ENCODE measurements around the gene EEF2K. TPM values are rescaled to one million over a fixed set of nuclear protein-coding genes. Genes with fewer than 3 reads are reported as not detected.

The EEF2K gene
- total and polyA plus RNA-seq, 2 of the 13 experiments (the other 11 are each of a cell fraction or from before 2014, with no cell fraction given) = 22.0 to 23.8 TPM

DNA sequence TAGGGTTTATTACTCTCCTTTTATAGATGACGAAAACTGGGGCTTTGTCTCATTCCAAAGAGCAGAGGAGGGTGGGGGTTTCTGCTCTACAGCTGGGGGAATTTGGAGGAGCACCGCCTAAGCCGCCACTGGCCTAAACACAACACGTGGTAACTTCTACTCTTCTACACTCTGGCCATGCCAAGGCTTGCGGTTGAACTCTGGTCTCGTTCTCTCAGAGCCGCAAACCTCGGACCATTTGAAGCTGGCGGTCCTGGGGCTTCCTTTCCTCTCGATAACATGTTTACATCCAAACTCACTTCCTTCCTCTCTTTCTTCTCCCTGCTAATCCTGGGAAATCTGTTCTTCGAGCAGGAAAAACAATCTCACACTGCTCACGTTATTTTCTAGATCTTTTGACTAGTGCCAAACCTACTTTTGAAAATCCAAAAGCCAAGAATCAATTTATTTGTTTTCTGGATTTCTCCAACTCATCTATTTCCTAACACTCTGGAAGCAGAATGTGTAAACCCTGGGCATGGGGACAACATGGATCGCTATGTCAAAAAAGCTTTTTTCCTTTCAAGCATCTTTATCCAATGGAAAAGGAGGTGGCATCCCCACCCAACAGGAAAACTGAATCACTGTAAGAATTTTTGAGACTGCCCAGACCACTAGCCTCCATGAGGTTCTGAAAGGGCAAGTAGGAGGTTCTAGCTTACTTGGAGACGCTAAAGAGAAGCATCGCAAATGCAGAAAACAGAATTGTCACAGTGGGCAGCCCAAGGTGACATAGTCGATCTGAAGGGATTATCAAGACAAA is 13.6 kb upstream of the EEF2K start (continued):
- TF ChIP-seq, protein P1, sequence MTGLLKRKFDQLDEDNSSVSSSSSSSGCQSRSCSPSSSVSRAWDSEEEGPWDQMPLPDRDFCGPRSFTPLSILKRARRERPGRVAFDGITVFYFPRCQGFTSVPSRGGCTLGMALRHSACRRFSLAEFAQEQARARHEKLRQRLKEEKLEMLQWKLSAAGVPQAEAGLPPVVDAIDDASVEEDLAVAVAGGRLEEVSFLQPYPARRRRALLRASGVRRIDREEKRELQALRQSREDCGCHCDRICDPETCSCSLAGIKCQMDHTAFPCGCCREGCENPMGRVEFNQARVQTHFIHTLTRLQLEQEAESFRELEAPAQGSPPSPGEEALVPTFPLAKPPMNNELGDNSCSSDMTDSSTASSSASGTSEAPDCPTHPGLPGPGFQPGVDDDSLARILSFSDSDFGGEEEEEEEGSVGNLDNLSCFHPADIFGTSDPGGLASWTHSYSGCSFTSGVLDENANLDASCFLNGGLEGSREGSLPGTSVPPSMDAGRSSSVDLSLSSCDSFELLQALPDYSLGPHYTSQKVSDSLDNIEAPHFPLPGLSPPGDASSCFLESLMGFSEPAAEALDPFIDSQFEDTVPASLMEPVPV (CRISPR knock-in tag; IDR thresholded peaks at IDR 0.05) = peak; percentile 98
- peak; percentile 74 for TF ChIP-seq ZSCAN25 (CRISPR knock-in tag; IDR thresholded peaks at IDR 0.05)
- TF ChIP-seq MXD4 (CRISPR knock-in tag; IDR thresholded peaks at IDR 0.05) = peak; percentile 83
- peak in 1 of 2 experiments; percentile 79; a peak in 2 of 4 replicates for TF ChIP-seq EP300 (IDR thresholded peaks at IDR 0.05; ENCODE audit: low read depth in 2 of 2, low read length in 2 of 2)
- peak; percentile 82; the same call in 1 of the 2 replicates for TF ChIP-seq EP300 (CRISPR knock-in tag; IDR thresholded peaks at IDR 0.05; ENCODE audit: borderline replicate concordance)
- no peak for TF ChIP-seq ZNF550 (CRISPR knock-in tag; IDR thresholded peaks at IDR 0.05; ENCODE audit: borderline replicate concordance)
- peak; percentile 75 for TF ChIP-seq RXRA (CRISPR knock-in tag; IDR thresholded peaks at IDR 0.05)
- no peak for TF ChIP-seq TEAD2 (CRISPR knock-in tag; IDR thresholded peaks at IDR 0.05)
- no peak for TF ChIP-seq ATRX (CRISPR knock-in tag; IDR thresholded peaks at IDR 0.05; ENCODE audit: borderline replicate concordance)
- TF ChIP-seq, protein P2, sequence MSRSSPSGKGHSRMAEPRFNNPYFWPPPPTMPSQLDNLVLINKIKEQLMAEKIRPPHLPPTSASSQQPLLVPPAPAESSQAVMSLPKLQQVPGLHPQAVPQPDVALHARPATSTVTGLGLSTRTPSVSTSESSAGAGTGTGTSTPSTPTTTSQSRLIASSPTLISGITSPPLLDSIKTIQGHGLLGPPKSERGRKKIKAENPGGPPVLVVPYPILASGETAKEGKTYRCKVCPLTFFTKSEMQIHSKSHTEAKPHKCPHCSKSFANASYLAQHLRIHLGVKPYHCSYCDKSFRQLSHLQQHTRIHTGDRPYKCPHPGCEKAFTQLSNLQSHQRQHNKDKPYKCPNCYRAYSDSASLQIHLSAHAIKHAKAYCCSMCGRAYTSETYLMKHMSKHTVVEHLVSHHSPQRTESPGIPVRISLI (CRISPR knock-in tag; IDR thresholded peaks at IDR 0.05; ENCODE audit: borderline replicate concordance) = 0 out of 2 replicates have a peak, but pooled peaks have one; percentile 22
- no peak; the same call in 1 of the 2 replicates for TF ChIP-seq RFXANK (CRISPR knock-in tag; IDR thresholded peaks at IDR 0.05)
- no peak for TF ChIP-seq ZNF235 (CRISPR knock-in tag; IDR thresholded peaks at IDR 0.05; ENCODE audit: borderline replicate concordance)
- 0 out of 2 replicates have a peak, but pooled peaks have one; percentile 24 for TF ChIP-seq MED13 (CRISPR knock-in tag; IDR thresholded peaks at IDR 0.05)
- no peak for TF ChIP-seq FLYWCH1 (CRISPR knock-in tag; IDR thresholded peaks at IDR 0.05)
- no peak; the same call in 1 of the 2 replicates for TF ChIP-seq ZNF12 (CRISPR knock-in tag; IDR thresholded peaks at IDR 0.05)
- TF ChIP-seq, protein P3, sequence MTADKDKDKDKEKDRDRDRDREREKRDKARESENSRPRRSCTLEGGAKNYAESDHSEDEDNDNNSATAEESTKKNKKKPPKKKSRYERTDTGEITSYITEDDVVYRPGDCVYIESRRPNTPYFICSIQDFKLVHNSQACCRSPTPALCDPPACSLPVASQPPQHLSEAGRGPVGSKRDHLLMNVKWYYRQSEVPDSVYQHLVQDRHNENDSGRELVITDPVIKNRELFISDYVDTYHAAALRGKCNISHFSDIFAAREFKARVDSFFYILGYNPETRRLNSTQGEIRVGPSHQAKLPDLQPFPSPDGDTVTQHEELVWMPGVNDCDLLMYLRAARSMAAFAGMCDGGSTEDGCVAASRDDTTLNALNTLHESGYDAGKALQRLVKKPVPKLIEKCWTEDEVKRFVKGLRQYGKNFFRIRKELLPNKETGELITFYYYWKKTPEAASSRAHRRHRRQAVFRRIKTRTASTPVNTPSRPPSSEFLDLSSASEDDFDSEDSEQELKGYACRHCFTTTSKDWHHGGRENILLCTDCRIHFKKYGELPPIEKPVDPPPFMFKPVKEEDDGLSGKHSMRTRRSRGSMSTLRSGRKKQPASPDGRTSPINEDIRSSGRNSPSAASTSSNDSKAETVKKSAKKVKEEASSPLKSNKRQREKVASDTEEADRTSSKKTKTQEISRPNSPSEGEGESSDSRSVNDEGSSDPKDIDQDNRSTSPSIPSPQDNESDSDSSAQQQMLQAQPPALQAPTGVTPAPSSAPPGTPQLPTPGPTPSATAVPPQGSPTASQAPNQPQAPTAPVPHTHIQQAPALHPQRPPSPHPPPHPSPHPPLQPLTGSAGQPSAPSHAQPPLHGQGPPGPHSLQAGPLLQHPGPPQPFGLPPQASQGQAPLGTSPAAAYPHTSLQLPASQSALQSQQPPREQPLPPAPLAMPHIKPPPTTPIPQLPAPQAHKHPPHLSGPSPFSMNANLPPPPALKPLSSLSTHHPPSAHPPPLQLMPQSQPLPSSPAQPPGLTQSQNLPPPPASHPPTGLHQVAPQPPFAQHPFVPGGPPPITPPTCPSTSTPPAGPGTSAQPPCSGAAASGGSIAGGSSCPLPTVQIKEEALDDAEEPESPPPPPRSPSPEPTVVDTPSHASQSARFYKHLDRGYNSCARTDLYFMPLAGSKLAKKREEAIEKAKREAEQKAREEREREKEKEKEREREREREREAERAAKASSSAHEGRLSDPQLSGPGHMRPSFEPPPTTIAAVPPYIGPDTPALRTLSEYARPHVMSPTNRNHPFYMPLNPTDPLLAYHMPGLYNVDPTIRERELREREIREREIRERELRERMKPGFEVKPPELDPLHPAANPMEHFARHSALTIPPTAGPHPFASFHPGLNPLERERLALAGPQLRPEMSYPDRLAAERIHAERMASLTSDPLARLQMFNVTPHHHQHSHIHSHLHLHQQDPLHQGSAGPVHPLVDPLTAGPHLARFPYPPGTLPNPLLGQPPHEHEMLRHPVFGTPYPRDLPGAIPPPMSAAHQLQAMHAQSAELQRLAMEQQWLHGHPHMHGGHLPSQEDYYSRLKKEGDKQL (CRISPR knock-in tag; IDR thresholded peaks at IDR 0.05; ENCODE audit: low read depth) = peak; percentile 57; the same call in 1 of the 2 replicates
- TF ChIP-seq GFI1 (CRISPR knock-in tag; IDR thresholded peaks at IDR 0.05; ENCODE audit: borderline replicate concordance) = no peak; the same call in 1 of the 2 replicates
- no peak; the same call in 1 of the 2 replicates for TF ChIP-seq ZNF589 (CRISPR knock-in tag; conservative IDR thresholded peaks at IDR 0.05)
- TF ChIP-seq KAT2B (IDR thresholded peaks at IDR 0.05; ENCODE audit: borderline replicate concordance, low read depth, low read length) = no peak

Measured in HepG2 (cell line).